GM12878 (cell line): ENCODE measurements around the gene C17orf107. TPM values are rescaled to one million over a fixed set of nuclear protein-coding genes. Genes with fewer than 3 reads are reported as not detected.
A peak's percentile ranks its signal among the peaks of the same experiment; 100 is the strongest.

Source experiments
- ATAC-seq: fragments of 200-7000 bp; cut with Tn5 transposase; 3 replicates; pipeline ENCODE4 v1.9.1; 2020; ENCODE audit warnings: mild to moderate bottlenecking, moderate library complexity
- BruUV-seq: library from RNA; stranded (reverse); fragments of 400-500 nt; replicated peaks from 2 replicates; lab custom pipeline; 2021; lab: Mats Ljungman, UMichigan
- CTCF ChIA-PET: fragments of 300-600 bp; sonication (Branson Sonifier 250); formaldehyde crosslinking; extraction: SDS; loops from one replicate; lab custom pipeline; 2021; ENCODE audit warnings: inconsistent platforms; lab: Yijun Ruan, JAX
- POLR2A ChIA-PET: fragments of 350-600 bp; formaldehyde crosslinking; extraction: SDS; loops from one replicate; lab custom pipeline; 2021; ENCODE audit warnings: inconsistent platforms; lab: Charles Lee
- RAD21 ChIA-PET: fragments of 300-600 bp; sonication (Branson Sonifier 250); formaldehyde crosslinking; loops from one replicate; lab custom pipeline; 2023; ENCODE audit warnings: antibody characterized with exemption; ENCODE audit not compliant: unreplicated experiment; lab: Charles Lee
- SMC1A ChIA-PET: fragments of 300-600 bp; sonication (Branson Sonifier 250); formaldehyde crosslinking; loops from one replicate; lab custom pipeline; 2023; ENCODE audit not compliant: unreplicated experiment, uncharacterized antibody; lab: Charles Lee
- DNase-seq: peaks from one replicate; pipeline ENCODE4 v3.0.0-alpha.2; 2011; ENCODE audit warnings: low read depth, low spot score
- FAIRE-seq: peaks from 3 replicates; lab custom pipeline; 2011; peaks lifted over from hg19 to GRCh38; lab: Jason Lieb, UNC
- H2AFZ ChIP-seq: 2 replicates; pipeline ENCODE4 v1.6.0; 2011; ENCODE audit warnings: low read depth, low read length, control low read depth; ENCODE audit not compliant: control insufficient read depth
- H3K27ac ChIP-seq: 2 replicates; pipeline ENCODE4 v1.5.1; 2011; ENCODE audit warnings: control low read depth; ENCODE audit not compliant: control insufficient read depth, insufficient read depth
- H3K27me3 ChIP-seq, 2 experiments: replicated peaks in 1 of 2; 2 replicates each; pipeline versions ENCODE4 v1.6.0 to v1.6.1; 2011; ENCODE audit warnings: low read length in 1 of 2; ENCODE audit not compliant: control insufficient read depth in 2 of 2, insufficient read depth in 2 of 2
- H3K36me3 ChIP-seq, 2 experiments: 2 replicates each; pipeline ENCODE4 v1.5.1; 2011; ENCODE audit warnings: low read length in 1 of 2; ENCODE audit not compliant: control insufficient read depth in 2 of 2, insufficient read depth in 2 of 2
- H3K4me1 ChIP-seq: 2 replicates; pipeline ENCODE4 v1.6.1; 2011; ENCODE audit warnings: mild to moderate bottlenecking, low read length, moderate library complexity, mixed read lengths; ENCODE audit not compliant: control insufficient read depth, insufficient read depth
- H3K4me2 ChIP-seq: 2 replicates; pipeline ENCODE4 v1.6.0; 2011; ENCODE audit warnings: control low read depth; ENCODE audit not compliant: control insufficient read depth, insufficient read depth
- H3K4me3 ChIP-seq: fragments of 200-600 bp; sonication (generic); 2 replicates; pipeline ENCODE4 v1.5.1; 2016
- H3K79me2 ChIP-seq: 2 replicates; pipeline ENCODE4 v1.6.0; 2011; ENCODE audit warnings: low read length; ENCODE audit not compliant: control insufficient read depth, insufficient read depth
- H3K9ac ChIP-seq: 2 replicates; pipeline ENCODE4 v1.8.0; 2011; ENCODE audit warnings: low read length, control low read depth, mixed read lengths; ENCODE audit not compliant: control insufficient read depth, insufficient read depth
- H3K9me3 ChIP-seq: replicated peaks from 3 replicates; pipeline ENCODE4 v1.5.1; 2011; ENCODE audit warnings: mild to moderate bottlenecking, low read length; ENCODE audit not compliant: control insufficient read depth, insufficient read depth
- H4K20me1 ChIP-seq: 2 replicates; pipeline ENCODE4 v1.6.0; 2011; ENCODE audit not compliant: control insufficient read depth, insufficient read depth
- BMI1 ChIP-seq: fragments of 450-650 bp; IDR thresholded peaks from 2 replicates; pipeline ENCODE4 v1.6.1; 2016; ENCODE audit warnings: mild to moderate bottlenecking, moderate library complexity, borderline replicate concordance
- EED ChIP-seq: sonication (generic); IDR thresholded peaks from 2 replicates; pipeline ENCODE4 v1.6.1; 2016; ENCODE audit warnings: antibody characterized with exemption, low read depth
- EGR1 ChIP-seq, 2 experiments: IDR thresholded peaks; 1 replicate in 1 of 2; 2 replicates in 1 of 2; pipeline ENCODE4 v1.6.1; 2011 to 2012; ENCODE audit warnings: low read depth in 2 of 2, low read length in 2 of 2, borderline replicate concordance in 1 of 2, mild to moderate bottlenecking in 1 of 2, moderate library complexity in 1 of 2
- KDM1A ChIP-seq: fragments of 200-600 bp; sonication (generic); IDR thresholded peaks from 2 replicates; pipeline ENCODE4 v1.6.1; 2016; ENCODE audit warnings: borderline replicate concordance
- RUNX3 ChIP-seq: IDR thresholded peaks from 2 replicates; pipeline ENCODE4 v1.6.1; 2012; ENCODE audit warnings: low read length, inconsistent platforms
- WGBS: methylation state at CpG from one replicate; pipeline ENCODE4 v1.1.6; 2016; ENCODE audit warnings: low lambda C conversion rate; ENCODE audit not compliant: insufficient replicate concordance, insufficient coverage; ENCODE audit errors: missing lambda C conversion rate; 5-methylcytosine and 5-hydroxymethylcytosine counted together
- in situ Hi-C: fragments of 300-500 bp; cut with MboI; formaldehyde crosslinking; loops from 9 replicates; pipeline ENCODE4 v1.14.3; 2018; ENCODE audit warnings: mixed read lengths
- intact Hi-C: fragments of 100-400 bp; cut with micrococcal nuclease; formaldehyde crosslinking; loops from one replicate; pipeline ENCODE4 v1.14.2; 2022; ENCODE audit not compliant: unreplicated experiment
- polyA plus RNA-seq, 11 experiments: library from polyadenylated mRNA; depleted of rRNA in 4 of 11; unstranded in 6 of 11; stranded (reverse) in 5 of 11; fragments of >200 nt; fragmentation: Nextera tagmentation in 4 of 11; fragmentation: Illumina TruSeq in 1 of 11; extraction: Ambion mirVana in 4 of 11; extraction: Trizol in 1 of 11; gene quantifications; 1 replicate in 1 of 11; 2 replicates in 10 of 11; pipeline versions ENCODE4 v1.2.1 to v1.2.3, GENCODE V29; 2011 to 2016; ENCODE audit warnings: inconsistent platforms in 2 of 11, missing spikeins in 2 of 11, low read depth in 1 of 11
- total RNA-seq, 4 experiments: library from RNA; depleted of rRNA in 3 of 4; stranded (reverse); fragments of >200 nt in 3 of 4; fragmentation: Illumina TruSeq in 1 of 4; extraction: Trizol in 1 of 4; gene quantifications; 2 replicates each; pipeline versions ENCODE4 v1.2.1 to v1.2.3, GENCODE V29; 2013 to 2021
- TF ChIP-seq, protein P1 (sequence below): fragments of 450-650 bp; formaldehyde crosslinking; IDR thresholded peaks from 2 replicates; pipeline ENCODE4 v1.5.0; 2022; ENCODE audit warnings: mild to moderate bottlenecking, missing genetic modification characterization

C17orf107 gene
- total and polyA plus RNA-seq, 10 of the 15 experiments (the other 5 are each of a cell fraction or from before 2014, with no cell fraction given) = 0.05 to 0.46 (median 0.11) TPM; not detected in 3

DNA sequence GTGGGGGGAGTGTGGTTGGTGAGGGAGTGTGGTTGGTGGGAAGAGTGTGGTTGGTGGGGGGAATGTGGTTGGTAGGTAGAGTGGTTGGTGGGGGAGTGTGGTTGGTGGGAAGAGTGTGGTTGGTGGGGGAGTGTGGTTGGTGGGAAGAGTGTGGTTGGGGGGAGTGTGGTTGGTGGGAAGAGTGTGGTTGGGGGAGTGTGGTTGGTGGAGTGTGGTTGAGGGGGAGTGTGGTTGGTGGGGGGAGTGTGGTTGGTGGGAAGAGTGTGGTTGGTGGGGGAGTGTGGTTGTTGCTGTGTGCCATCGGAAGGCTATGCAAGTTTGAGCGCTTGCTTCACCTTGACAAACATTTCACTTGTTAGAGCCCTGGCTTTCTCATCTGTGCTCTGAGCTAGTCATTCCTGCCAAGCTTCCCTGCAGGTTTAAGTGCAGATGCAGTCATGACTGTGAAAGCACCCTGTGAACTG lies 46.1 kb upstream of the C17orf107 start:
- in situ Hi-C loops (no loop called here), intact Hi-C loops (no loop called here)
- Histone ChIP-seq H3K4me3 (no peak overlapping the region), H3K36me3 (peaks cover 1 to 3% of the 10 kb centered on the region in 2 experiments; a peak in 2 of 4 replicates), H3K4me1 (no peaks in the 10 kb centered on the region), H3K9me3 (no peaks in the 10 kb centered on the region), H3K27ac (no peak overlapping the region), H3K27me3 (no peaks in the 10 kb centered on the region), H3K4me2 (no peak overlapping the region), H3K79me2 (no peaks in the 10 kb centered on the region; the same call in none of the 2 replicates), H4K20me1 (peaks cover 2% of the 10 kb centered on the region; the same call in 1 of the 2 replicates), H2AFZ (no peak overlapping the region), H3K9ac (no peak overlapping the region)
- BruUV-seq = no TSS peak
- ATAC-seq (no peak), DNase-seq (no peak), FAIRE-seq (no peak)
- ChIA-PET CTCF (no interaction called here), SMC1A (no interaction called here), POLR2A (no interaction called here), RAD21 (no interaction called here)
- WGBS = 79% methylated on average over 2 of the region's 2 CpGs
- TF ChIP-seq, protein P1, sequence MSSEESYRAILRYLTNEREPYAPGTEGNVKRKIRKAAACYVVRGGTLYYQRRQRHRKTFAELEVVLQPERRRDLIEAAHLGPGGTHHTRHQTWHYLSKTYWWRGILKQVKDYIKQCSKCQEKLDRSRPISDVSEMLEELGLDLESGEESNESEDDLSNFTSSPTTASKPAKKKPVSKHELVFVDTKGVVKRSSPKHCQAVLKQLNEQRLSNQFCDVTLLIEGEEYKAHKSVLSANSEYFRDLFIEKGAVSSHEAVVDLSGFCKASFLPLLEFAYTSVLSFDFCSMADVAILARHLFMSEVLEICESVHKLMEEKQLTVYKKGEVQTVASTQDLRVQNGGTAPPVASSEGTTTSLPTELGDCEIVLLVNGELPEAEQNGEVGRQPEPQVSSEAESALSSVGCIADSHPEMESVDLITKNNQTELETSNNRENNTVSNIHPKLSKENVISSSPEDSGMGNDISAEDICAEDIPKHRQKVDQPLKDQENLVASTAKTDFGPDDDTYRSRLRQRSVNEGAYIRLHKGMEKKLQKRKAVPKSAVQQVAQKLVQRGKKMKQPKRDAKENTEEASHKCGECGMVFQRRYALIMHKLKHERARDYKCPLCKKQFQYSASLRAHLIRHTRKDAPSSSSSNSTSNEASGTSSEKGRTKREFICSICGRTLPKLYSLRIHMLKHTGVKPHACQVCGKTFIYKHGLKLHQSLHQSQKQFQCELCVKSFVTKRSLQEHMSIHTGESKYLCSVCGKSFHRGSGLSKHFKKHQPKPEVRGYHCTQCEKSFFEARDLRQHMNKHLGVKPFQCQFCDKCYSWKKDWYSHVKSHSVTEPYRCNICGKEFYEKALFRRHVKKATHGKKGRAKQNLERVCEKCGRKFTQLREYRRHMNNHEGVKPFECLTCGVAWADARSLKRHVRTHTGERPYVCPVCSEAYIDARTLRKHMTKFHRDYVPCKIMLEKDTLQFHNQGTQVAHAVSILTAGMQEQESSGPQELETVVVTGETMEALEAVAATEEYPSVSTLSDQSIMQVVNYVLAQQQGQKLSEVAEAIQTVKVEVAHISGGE (CRISPR knock-in tag) = no peak
- TF ChIP-seq EGR1 (IDR thresholded peaks at IDR 0.05; ENCODE audit: borderline replicate concordance in 1 of 2, low read depth in 2 of 2, low read length in 2 of 2) (0 out of 3 replicates have a peak, but pooled peaks of 1 of the 2 experiments have one; percentile 8), EED (peak; percentile 44), BMI1 (no peak), RUNX3 (peak; percentile 88), KDM1A (no peak)
